Measurements from ENCODE around the gene LBHD2.

The LBHD2 gene

GRCh38 chr14:103061482-103061976 lies 22.5 kb upstream of the LBHD2 start:
- Histone ChIP-seq H3K4me3 (ENCODE audit: insufficient read depth, low read length, poor library complexity, severe bottlenecking) (no peak overlapping the region), H3K36me3 (ENCODE audit: low read length) (no peaks in the 10 kb centered on the region), H3K79me2 (ENCODE audit: insufficient read depth, low read length) (no peaks in the 10 kb centered on the region), H3K9me3 (ENCODE audit: insufficient read depth, low read length) (no peaks in the 10 kb centered on the region), H3K4me2 (ENCODE audit: low read depth, low read length, poor library complexity, severe bottlenecking) (no peak overlapping the region), H3F3A (ENCODE audit: insufficient read depth) (no peaks in the 10 kb centered on the region), H2AFZ (ENCODE audit: low read depth, low read length, severe bottlenecking) (no peak overlapping the region), H4K20me1 (ENCODE audit: low read depth, low read length) (no peaks in the 10 kb centered on the region), H3K27me3 (ENCODE audit: low read length) (no peaks in the 10 kb centered on the region), H3K27ac (ENCODE audit: low read depth, low read length) (no peak overlapping the region), H3K9me2 (replicated peaks; ENCODE audit: insufficient read depth, low read length) (no peaks in the 10 kb centered on the region), H3K9ac (ENCODE audit: low read length) (no peak overlapping the region)
- TF ChIP-seq CTCF (IDR thresholded peaks at IDR 0.05; ENCODE audit: insufficient read depth, low read length, poor library complexity, severe bottlenecking) (no peak), EZH2phosphoT487 (conservative IDR thresholded peaks at IDR 0.05; ENCODE audit: low read length) (no peak)

GRCh38 chr14:103064436-103064835 lies 19.6 kb upstream of the LBHD2 start:
- H3K36me3 ChIP-seq (ENCODE audit: low read length) = no peaks in the 10 kb centered on the region
- no peaks in the 10 kb centered on the region for H3K27me3 ChIP-seq (ENCODE audit: low read length)
- no peaks in the 10 kb centered on the region for H4K20me1 ChIP-seq (ENCODE audit: low read depth, low read length)
- H3K9me3 ChIP-seq (ENCODE audit: insufficient read depth, low read length) = no peaks in the 10 kb centered on the region
- H3K4me3 ChIP-seq (ENCODE audit: insufficient read depth, low read length, poor library complexity, severe bottlenecking) = no peak overlapping the region
- H3K9ac ChIP-seq (ENCODE audit: low read length) = no peak overlapping the region
- H2AFZ ChIP-seq (ENCODE audit: low read depth, low read length, severe bottlenecking) = no peak overlapping the region
- no peaks in the 10 kb centered on the region for H3K79me2 ChIP-seq (ENCODE audit: insufficient read depth, low read length)
- H3F3A ChIP-seq (ENCODE audit: insufficient read depth) = no peaks in the 10 kb centered on the region
- no peak for TF ChIP-seq CTCF (IDR thresholded peaks at IDR 0.05; ENCODE audit: insufficient read depth, low read length, poor library complexity, severe bottlenecking)
- no peak for TF ChIP-seq EZH2phosphoT487 (conservative IDR thresholded peaks at IDR 0.05; ENCODE audit: low read length)
- no peaks in the 10 kb centered on the region for H3K9me2 ChIP-seq (replicated peaks; ENCODE audit: insufficient read depth, low read length)
- H3K27ac ChIP-seq (ENCODE audit: low read depth, low read length) = no peak overlapping the region
- no peak overlapping the region for H3K4me2 ChIP-seq (ENCODE audit: low read depth, low read length, poor library complexity, severe bottlenecking)

GRCh38 chr14:103064978-103065377 lies 19.0 kb upstream of the LBHD2 start:
- H3K79me2 ChIP-seq (ENCODE audit: insufficient read depth, low read length) = no peaks in the 10 kb centered on the region
- H3K36me3 ChIP-seq (ENCODE audit: low read length) = no peaks in the 10 kb centered on the region
- no peak overlapping the region for H2AFZ ChIP-seq (ENCODE audit: low read depth, low read length, severe bottlenecking)
- no peaks in the 10 kb centered on the region for H3F3A ChIP-seq (ENCODE audit: insufficient read depth)
- H3K9ac ChIP-seq (ENCODE audit: low read length) = no peak overlapping the region
- no peak overlapping the region for H3K27ac ChIP-seq (ENCODE audit: low read depth, low read length)
- no peak overlapping the region for H3K4me3 ChIP-seq (ENCODE audit: insufficient read depth, low read length, poor library complexity, severe bottlenecking)
- H3K4me2 ChIP-seq (ENCODE audit: low read depth, low read length, poor library complexity, severe bottlenecking) = no peak overlapping the region
- TF ChIP-seq EZH2phosphoT487 (conservative IDR thresholded peaks at IDR 0.05; ENCODE audit: low read length) (no peak), CTCF (IDR thresholded peaks at IDR 0.05; ENCODE audit: insufficient read depth, low read length, poor library complexity, severe bottlenecking) (no peak)
- no peaks in the 10 kb centered on the region for H3K9me2 ChIP-seq (replicated peaks; ENCODE audit: insufficient read depth, low read length)
- H3K9me3 ChIP-seq (ENCODE audit: insufficient read depth, low read length) = no peaks in the 10 kb centered on the region
- H3K27me3 ChIP-seq (ENCODE audit: low read length) = no peaks in the 10 kb centered on the region
- H4K20me1 ChIP-seq (ENCODE audit: low read depth, low read length) = no peaks in the 10 kb centered on the region
